Esophagus muscularis mucosa (tissue), 3 donors: ENCODE measurements around the gene NPIPB8.
"Not testable (repeated sequence)": the region's sequence is repeated elsewhere in the genome, so short reads cannot be mapped to it uniquely, and the experiment has no call there.

ENCODE experiments used
- CTCF ChIP-seq, 3 experiments: fragments of 200-600 bp in 2 of 3; fragments of 450-650 bp in 1 of 3; sonication (generic) in 2 of 3; IDR thresholded peaks; one replicate each; pipeline ENCODE4 v1.5.1; 2017 to 2019; ENCODE audit warnings: antibody characterized with exemption in 3 of 3, mild to moderate bottlenecking in 2 of 3, moderate library complexity in 1 of 3
- POLR2A ChIP-seq: fragments of 450-650 bp; IDR thresholded peaks from one replicate; pipeline ENCODE4 v1.6.1; 2017; ENCODE audit warnings: antibody characterized with exemption, moderate library complexity, mild to moderate bottlenecking, low read depth
- POLR2AphosphoS5 ChIP-seq, 2 donors: sonication (generic); formaldehyde crosslinking; IDR thresholded peaks; one replicate each; pipeline ENCODE4 v1.6.1; 2017; ENCODE audit warnings: antibody characterized with exemption in 2 of 2

GRCh38 chr16:28601589-28601988, 36.3 kb upstream of the NPIPB8 start:
- not testable (repeated sequence) for TF ChIP-seq CTCF (IDR thresholded peaks at IDR 0.05); POLR2A; POLR2AphosphoS5 (IDR thresholded peaks at IDR 0.05)
